Suppressor macrophage treated with lipopolysaccharide for 1 hour (primary cell): Measurements from ENCODE around the gene MBD2.
"Not testable (repeated sequence)": the region's sequence is repeated elsewhere in the genome, so short reads cannot be mapped to it uniquely, and the experiment has no call there.

Experiments
- DNase-seq, 3 donors: peaks; one replicate each; pipeline ENCODE4 v3.0.0-alpha.2; 2020 to 2022

Gene MBD2

GRCh38 chr18:54235871-54236270 is 11.4 kb upstream of the MBD2 start:
- no peak for DNase-seq

- peak in 1 of 3 donors; percentile 18 for DNase-seq
These were observed 9.3 kb upstream of the MBD2 start for GRCh38 chr18:54233747-54234146.

- DNase-seq: peak in 2 of 3 donors; percentile 59 to 62
These were observed 8.8 kb upstream of the MBD2 start for GRCh38 chr18:54233228-54233625.

GRCh38 chr18:54232485-54233227 is 8.2 kb upstream of the MBD2 start:
- DNase-seq: no peak

GRCh38 chr18:54229421-54230059 is 5.1 kb upstream of the MBD2 start:
- no peak for DNase-seq

- no peak for DNase-seq
These were observed 3.9 kb upstream of the MBD2 start for GRCh38 chr18:54228364-54228763.

- peak; percentile 59 to 72 (median 62) for DNase-seq
These were observed 764 bp downstream of the MBD2 start for GRCh38 chr18:54223568-54224241.

GRCh38 chr18:54222922-54223567 is 1.4 kb downstream of the MBD2 start:
- peak in 1 of 3 donors; percentile 15 for DNase-seq

GRCh38 chr18:54220406-54220805 is 4.1 kb downstream of the MBD2 start:
- no peak for DNase-seq

- DNase-seq: not testable (repeated sequence)
These were observed 5.7 kb downstream of the MBD2 start for GRCh38 chr18:54218803-54219202.

- DNase-seq: no peak
These were observed 6.2 kb downstream of the MBD2 start for GRCh38 chr18:54218299-54218698.

GRCh38 chr18:54217624-54218023 is 6.8 kb downstream of the MBD2 start:
- DNase-seq: no peak

GRCh38 chr18:54215069-54215468 is 9.4 kb downstream of the MBD2 start:
- DNase-seq: peak in 2 of 3 donors; percentile 34 to 37

GRCh38 chr18:54210463-54210862 is 14.0 kb downstream of the MBD2 start:
- DNase-seq: peak in 1 of 3 donors; percentile 13

- peak; percentile 35 to 88 (median 84) for DNase-seq
These were observed 14.8 kb downstream of the MBD2 start for GRCh38 chr18:54209471-54210180.

- DNase-seq: no peak
These were observed 18.0 kb downstream of the MBD2 start for GRCh38 chr18:54206447-54206846.

- DNase-seq: no peak
These were observed 18.5 kb downstream of the MBD2 start for GRCh38 chr18:54205959-54206358.

- not testable (repeated sequence) for DNase-seq
These were observed 19.0 kb downstream of the MBD2 start for GRCh38 chr18:54205448-54205847.

- DNase-seq: no peak
These were observed 19.6 kb downstream of the MBD2 start for GRCh38 chr18:54204883-54205282.

- no peak for DNase-seq
These were observed 20.6 kb downstream of the MBD2 start for GRCh38 chr18:54203914-54204313.

- DNase-seq: no peak
These were observed 21.6 kb downstream of the MBD2 start for GRCh38 chr18:54202851-54203250.

- DNase-seq: no peak
These were observed 26.6 kb downstream of the MBD2 start for GRCh38 chr18:54197747-54198411.
